ENCODE measurements around the gene POGK. TPM values are rescaled to one million over a fixed set of nuclear protein-coding genes. Genes with fewer than 3 reads are reported as not detected.

POGK gene
- total and polyA plus RNA-seq, 2 experiments from 2014 or later: 10.9 to 31.4 TPM

DNA sequence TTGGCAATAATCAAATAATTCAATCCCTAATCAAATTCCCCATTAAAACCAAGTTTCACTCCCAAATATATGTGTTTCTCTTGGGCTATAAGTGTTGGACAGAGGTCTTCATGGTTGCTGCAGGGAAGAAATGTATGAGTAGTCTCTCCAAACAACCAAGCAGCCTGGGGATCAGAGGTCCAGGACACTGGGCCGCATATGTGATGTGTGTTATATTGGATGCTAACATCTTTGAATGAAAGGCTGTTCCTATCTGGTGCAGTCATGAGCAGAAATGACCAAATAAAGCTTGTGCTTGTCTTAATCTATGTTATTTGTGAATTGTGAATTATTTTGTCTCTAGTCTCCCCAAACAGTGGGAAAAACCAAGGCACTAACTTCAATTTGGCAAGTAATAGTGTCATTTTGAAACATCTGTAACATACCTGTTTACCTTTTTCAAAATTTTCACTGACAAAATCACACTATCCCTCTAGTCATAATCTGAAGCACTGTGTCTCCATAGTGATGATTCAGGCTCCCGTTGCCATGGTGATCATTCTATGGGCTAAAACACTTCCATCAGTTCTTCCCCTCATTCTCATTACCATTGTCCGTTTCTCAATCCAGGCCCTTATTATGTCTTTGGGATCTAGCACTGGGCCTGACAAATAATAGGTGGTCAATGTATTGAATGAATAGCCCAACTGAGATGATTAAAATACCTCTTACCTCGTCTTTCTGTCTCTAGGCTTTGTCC, 49.3 kb downstream of the POGK start:
- H3K9me3 Mint-ChIP-seq: no peaks in the 10 kb centered on the region
- no peaks in the 10 kb centered on the region for H3K36me3 Mint-ChIP-seq (ENCODE audit: low read depth)
- TF ChIP-seq, protein P1, sequence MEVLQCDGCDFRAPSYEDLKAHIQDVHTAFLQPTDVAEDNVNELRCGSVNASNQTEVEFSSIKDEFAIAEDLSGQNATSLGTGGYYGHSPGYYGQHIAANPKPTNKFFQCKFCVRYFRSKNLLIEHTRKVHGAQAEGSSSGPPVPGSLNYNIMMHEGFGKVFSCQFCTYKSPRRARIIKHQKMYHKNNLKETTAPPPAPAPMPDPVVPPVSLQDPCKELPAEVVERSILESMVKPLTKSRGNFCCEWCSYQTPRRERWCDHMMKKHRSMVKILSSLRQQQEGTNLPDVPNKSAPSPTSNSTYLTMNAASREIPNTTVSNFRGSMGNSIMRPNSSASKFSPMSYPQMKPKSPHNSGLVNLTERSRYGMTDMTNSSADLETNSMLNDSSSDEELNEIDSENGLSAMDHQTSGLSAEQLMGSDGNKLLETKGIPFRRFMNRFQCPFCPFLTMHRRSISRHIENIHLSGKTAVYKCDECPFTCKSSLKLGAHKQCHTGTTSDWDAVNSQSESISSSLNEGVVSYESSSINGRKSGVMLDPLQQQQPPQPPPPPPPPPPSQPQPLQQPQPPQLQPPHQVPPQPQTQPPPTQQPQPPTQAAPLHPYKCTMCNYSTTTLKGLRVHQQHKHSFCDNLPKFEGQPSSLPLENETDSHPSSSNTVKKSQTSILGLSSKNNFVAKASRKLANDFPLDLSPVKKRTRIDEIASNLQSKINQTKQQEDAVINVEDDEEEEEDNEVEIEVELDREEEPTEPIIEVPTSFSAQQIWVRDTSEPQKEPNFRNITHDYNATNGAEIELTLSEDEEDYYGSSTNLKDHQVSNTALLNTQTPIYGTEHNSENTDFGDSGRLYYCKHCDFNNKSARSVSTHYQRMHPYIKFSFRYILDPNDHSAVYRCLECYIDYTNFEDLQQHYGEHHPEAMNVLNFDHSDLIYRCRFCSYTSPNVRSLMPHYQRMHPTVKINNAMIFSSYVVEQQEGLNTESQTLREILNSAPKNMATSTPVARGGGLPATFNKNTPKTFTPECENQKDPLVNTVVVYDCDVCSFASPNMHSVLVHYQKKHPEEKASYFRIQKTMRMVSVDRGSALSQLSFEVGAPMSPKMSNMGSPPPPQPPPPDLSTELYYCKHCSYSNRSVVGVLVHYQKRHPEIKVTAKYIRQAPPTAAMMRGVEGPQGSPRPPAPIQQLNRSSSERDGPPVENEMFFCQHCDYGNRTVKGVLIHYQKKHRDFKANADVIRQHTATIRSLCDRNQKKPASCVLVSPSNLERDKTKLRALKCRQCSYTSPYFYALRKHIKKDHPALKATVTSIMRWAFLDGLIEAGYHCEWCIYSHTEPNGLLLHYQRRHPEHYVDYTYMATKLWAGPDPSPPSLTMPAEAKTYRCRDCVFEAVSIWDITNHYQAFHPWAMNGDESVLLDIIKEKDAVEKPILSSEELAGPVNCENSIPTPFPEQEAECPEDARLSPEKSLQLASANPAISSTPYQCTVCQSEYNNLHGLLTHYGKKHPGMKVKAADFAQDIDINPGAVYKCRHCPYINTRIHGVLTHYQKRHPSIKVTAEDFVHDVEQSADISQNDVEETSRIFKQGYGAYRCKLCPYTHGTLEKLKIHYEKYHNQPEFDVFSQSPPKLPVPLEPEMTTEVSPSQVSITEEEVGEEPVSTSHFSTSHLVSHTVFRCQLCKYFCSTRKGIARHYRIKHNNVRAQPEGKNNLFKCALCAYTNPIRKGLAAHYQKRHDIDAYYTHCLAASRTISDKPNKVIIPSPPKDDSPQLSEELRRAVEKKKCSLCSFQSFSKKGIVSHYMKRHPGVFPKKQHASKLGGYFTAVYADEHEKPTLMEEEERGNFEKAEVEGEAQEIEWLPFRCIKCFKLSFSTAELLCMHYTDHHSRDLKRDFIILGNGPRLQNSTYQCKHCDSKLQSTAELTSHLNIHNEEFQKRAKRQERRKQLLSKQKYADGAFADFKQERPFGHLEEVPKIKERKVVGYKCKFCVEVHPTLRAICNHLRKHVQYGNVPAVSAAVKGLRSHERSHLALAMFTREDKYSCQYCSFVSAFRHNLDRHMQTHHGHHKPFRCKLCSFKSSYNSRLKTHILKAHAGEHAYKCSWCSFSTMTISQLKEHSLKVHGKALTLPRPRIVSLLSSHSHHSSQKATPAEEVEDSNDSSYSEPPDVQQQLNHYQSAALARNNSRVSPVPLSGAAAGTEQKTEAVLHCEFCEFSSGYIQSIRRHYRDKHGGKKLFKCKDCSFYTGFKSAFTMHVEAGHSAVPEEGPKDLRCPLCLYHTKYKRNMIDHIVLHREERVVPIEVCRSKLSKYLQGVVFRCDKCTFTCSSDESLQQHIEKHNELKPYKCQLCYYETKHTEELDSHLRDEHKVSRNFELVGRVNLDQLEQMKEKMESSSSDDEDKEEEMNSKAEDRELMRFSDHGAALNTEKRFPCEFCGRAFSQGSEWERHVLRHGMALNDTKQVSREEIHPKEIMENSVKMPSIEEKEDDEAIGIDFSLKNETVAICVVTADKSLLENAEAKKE (CRISPR knock-in tag; IDR thresholded peaks at IDR 0.05): no peak
- TF ChIP-seq EZH2phosphoT487 (IDR thresholded peaks at IDR 0.05; ENCODE audit: unreplicated experiment) (no peak), ZNF331 (CRISPR knock-in tag; IDR thresholded peaks at IDR 0.05; ENCODE audit: low read depth) (no peak), NANOG (IDR thresholded peaks at IDR 0.05; ENCODE audit: borderline replicate concordance) (no peak), POLR2AphosphoS5 (IDR thresholded peaks at IDR 0.05; ENCODE audit: low read depth) (no peak), STAT1 (IDR thresholded peaks at IDR 0.05; ENCODE audit: unreplicated experiment) (no peak), ZNF114 (CRISPR knock-in tag; IDR thresholded peaks at IDR 0.05) (no peak), CREB1 (CRISPR knock-in tag; IDR thresholded peaks at IDR 0.05; ENCODE audit: low read depth) (no peak), JUNB (IDR thresholded peaks at IDR 0.05; ENCODE audit: unreplicated experiment) (no peak), EZH2 (IDR thresholded peaks at IDR 0.05; ENCODE audit: low read depth, unreplicated experiment) (no peak)
- TF ChIP-seq, protein P2, sequence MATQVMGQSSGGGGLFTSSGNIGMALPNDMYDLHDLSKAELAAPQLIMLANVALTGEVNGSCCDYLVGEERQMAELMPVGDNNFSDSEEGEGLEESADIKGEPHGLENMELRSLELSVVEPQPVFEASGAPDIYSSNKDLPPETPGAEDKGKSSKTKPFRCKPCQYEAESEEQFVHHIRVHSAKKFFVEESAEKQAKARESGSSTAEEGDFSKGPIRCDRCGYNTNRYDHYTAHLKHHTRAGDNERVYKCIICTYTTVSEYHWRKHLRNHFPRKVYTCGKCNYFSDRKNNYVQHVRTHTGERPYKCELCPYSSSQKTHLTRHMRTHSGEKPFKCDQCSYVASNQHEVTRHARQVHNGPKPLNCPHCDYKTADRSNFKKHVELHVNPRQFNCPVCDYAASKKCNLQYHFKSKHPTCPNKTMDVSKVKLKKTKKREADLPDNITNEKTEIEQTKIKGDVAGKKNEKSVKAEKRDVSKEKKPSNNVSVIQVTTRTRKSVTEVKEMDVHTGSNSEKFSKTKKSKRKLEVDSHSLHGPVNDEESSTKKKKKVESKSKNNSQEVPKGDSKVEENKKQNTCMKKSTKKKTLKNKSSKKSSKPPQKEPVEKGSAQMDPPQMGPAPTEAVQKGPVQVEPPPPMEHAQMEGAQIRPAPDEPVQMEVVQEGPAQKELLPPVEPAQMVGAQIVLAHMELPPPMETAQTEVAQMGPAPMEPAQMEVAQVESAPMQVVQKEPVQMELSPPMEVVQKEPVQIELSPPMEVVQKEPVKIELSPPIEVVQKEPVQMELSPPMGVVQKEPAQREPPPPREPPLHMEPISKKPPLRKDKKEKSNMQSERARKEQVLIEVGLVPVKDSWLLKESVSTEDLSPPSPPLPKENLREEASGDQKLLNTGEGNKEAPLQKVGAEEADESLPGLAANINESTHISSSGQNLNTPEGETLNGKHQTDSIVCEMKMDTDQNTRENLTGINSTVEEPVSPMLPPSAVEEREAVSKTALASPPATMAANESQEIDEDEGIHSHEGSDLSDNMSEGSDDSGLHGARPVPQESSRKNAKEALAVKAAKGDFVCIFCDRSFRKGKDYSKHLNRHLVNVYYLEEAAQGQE (IDR thresholded peaks at IDR 0.05; ENCODE audit: unreplicated experiment): no peak
- TF ChIP-seq, protein P3, sequence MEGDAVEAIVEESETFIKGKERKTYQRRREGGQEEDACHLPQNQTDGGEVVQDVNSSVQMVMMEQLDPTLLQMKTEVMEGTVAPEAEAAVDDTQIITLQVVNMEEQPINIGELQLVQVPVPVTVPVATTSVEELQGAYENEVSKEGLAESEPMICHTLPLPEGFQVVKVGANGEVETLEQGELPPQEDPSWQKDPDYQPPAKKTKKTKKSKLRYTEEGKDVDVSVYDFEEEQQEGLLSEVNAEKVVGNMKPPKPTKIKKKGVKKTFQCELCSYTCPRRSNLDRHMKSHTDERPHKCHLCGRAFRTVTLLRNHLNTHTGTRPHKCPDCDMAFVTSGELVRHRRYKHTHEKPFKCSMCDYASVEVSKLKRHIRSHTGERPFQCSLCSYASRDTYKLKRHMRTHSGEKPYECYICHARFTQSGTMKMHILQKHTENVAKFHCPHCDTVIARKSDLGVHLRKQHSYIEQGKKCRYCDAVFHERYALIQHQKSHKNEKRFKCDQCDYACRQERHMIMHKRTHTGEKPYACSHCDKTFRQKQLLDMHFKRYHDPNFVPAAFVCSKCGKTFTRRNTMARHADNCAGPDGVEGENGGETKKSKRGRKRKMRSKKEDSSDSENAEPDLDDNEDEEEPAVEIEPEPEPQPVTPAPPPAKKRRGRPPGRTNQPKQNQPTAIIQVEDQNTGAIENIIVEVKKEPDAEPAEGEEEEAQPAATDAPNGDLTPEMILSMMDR (conservative IDR thresholded peaks at IDR 0.05; ENCODE audit: low read depth in 2 of 2): no peak
- TF ChIP-seq, protein P4, sequence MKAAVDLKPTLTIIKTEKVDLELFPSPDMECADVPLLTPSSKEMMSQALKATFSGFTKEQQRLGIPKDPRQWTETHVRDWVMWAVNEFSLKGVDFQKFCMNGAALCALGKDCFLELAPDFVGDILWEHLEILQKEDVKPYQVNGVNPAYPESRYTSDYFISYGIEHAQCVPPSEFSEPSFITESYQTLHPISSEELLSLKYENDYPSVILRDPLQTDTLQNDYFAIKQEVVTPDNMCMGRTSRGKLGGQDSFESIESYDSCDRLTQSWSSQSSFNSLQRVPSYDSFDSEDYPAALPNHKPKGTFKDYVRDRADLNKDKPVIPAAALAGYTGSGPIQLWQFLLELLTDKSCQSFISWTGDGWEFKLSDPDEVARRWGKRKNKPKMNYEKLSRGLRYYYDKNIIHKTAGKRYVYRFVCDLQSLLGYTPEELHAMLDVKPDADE (IDR thresholded peaks at IDR 0.05): no peak
- H3K27ac Mint-ChIP-seq: no peak overlapping the region
- H2AFZ ChIP-seq: no peak overlapping the region
- H3K79me2 ChIP-seq (replicated peaks; ENCODE audit: insufficient read depth): no peaks in the 10 kb centered on the region
- peaks cover 4% of the 10 kb centered on the region; the same call in 1 of the 2 replicates for H3K4me1 ChIP-seq (ENCODE audit: insufficient read depth)
- H3K4me1 Mint-ChIP-seq: peaks cover 3% of the 10 kb centered on the region; the same call in 1 of the 3 replicates
- DNase-seq (ENCODE audit: low spot score) (no peak), ATAC-seq (no peak)
- H3K27me3 Mint-ChIP-seq (ENCODE audit: insufficient read depth, low read depth, poor library complexity): peaks cover 15% of the 10 kb centered on the region
- H4K20me1 ChIP-seq (replicated peaks; ENCODE audit: insufficient read depth): no peaks in the 10 kb centered on the region
- H3K27ac ChIP-seq (ENCODE audit: low read depth): no peak overlapping the region
- H3K9me2 ChIP-seq (ENCODE audit: insufficient read depth): no peaks in the 10 kb centered on the region
- no peaks in the 10 kb centered on the region for H3K36me3 ChIP-seq (ENCODE audit: insufficient read depth)
- no peak overlapping the region for H3K4me3 ChIP-seq
- H3F3A ChIP-seq (replicated peaks; ENCODE audit: low read depth): no peaks in the 10 kb centered on the region; the same call in 1 of the 2 replicates
- no peak overlapping the region for H3K4me3 Mint-ChIP-seq
- H3K4me2 ChIP-seq: no peak overlapping the region
- peaks cover 18% of the 10 kb centered on the region for H3K27me3 ChIP-seq (ENCODE audit: insufficient read depth)
